ENCODE results near the gene KLRC4.
"Not testable (repeated sequence)": the region's sequence is repeated elsewhere in the genome, so short reads cannot be mapped to it uniquely, and the experiment has no call there.

The KLRC4 gene

DNA sequence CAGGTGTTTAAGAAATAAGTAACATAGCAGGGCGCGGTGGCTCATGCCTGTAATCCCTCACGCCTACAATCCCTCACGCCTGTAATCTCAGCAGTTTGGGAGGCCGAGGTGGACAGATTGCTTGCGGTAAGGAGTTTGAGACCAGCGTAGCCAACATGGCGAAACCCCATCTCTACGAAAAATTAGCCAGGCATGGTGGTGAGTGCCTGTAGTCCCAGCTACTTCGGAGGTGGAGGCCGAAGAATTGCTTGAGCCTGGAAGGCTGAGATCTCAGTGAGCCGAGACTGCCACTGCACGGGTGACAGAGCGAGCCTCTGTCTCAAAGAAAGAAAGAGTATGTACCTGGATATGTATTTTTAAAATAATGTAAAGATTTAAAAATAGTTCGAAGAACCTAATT is 13.4 kb downstream of the KLRC4 start:
- DNase-seq, result not testable (repeated sequence)

DNA sequence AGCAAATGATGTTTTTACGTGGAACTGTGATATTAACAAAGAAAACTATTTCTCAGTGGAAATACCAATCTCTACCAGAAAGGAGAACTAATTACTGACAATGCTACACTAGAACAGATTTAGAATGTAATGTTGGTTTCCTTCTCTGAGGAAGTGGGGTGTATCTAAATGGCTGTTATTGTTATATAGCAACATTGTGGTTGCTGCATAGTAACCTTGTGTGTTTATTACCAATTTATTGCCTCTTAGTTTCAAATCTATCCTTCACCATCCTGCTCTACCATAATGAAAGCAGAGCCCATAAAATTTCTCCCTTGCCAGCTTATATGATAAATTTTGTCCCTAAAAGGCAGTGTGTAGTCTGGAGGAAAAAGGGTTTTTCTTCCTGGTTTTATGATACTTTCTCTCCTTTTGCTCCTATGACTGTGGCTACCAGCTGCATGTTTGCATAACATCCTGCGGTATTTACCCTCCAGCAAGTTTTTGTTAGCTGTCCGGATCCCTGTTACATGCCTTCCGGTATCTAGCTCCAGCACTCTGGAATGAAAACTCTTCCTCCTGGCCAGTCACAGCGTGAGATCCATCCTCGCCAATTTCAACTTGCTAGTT is 14.1 kb downstream of the KLRC4 start:
- DNase-seq, result no peak

DNA sequence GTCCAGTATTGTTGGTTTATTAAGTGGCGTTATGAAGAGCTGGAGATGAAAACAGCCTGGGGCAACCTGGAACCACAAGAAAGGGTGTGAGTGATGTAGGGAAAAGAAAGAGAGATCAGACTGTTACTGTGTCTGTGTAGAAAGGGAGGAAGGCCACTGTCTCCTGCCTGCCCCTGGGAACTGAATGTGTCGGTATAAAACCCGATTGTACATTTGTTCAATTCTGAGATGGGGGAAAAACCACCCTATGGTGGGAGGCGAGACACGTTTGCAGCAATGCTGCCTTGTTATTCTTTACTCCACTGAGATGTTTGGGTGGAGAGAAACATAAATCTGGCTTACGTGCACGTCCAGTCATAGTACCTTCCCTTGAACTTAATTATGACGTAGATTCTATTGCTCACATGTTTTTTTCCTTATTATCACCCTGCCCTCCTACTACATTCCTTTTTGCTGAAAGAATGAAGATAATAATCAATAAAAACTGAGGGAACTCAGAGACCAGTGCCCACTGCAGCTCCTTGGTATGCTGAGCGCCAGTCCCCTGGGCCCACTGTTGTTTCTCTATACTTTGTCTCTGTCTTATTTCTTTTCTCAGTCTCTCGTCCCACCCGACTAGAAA is 14.9 kb downstream of the KLRC4 start:
- DNase-seq, result not testable (repeated sequence)

DNA sequence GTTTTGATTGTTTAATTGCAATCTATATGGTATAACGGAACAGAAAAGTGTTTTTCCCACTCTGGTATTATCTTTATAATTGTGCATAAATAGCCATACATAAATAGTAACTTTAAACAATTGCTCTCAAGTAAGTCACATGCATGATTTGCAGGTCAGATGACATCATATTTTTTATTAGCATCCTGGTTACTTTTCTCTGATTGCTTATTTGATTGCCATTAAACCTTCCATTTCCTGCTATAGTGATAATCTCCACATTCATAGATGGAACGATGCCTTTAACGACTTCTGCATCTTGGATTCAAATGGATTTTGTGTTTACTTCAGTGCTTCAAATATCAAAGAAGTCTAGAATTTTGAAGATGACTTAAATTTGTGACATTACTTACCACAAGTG is 16.3 kb downstream of the KLRC4 start:
- DNase-seq, result no peak

DNA sequence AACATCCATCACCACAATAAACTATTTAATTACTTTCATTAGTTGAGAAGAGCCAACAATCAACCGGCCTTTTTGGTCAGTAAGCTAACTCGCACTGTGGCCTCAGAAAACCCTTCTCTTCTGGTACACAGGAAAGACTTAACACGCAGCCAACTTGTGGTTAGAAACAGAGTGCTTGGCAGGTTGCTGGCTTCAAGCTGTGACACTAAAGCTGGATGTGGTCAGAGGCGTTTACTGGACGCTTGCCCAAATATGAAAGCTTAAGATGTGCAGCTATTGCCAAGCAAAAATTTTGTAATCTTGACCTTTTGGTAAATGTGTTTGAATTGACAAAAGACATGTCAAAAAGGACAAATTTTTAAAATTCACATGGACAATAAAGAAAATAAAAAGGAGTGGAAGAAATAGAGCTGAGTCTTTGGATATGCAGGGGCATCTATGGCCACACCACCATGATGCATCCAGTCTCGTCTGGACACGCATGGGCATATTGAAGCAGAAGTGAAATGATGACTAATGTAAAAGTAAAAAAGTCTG is 17.1 kb downstream of the KLRC4 start:
- DNase-seq, result peak; percentile 21

DNA sequence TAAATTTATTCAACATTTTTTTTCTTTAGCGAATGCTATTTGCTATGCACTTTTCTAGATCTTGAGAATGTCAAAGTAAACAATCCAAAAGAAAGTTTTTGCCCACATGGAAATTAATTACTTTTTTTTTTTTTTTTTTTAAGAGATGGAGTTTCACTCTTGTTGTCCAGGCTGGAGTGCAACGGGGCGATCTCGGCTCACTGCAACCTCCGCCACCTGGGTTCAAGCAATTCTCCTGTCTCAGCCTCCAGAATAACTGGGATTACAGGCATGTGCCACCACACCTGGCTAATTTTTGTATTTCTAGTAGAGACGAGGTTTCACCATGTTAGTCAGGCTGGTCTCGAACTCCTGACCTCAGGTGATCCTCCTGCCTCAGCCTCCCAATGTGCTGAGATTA is 18.6 kb downstream of the KLRC4 start:
- not testable (repeated sequence) for DNase-seq

DNA sequence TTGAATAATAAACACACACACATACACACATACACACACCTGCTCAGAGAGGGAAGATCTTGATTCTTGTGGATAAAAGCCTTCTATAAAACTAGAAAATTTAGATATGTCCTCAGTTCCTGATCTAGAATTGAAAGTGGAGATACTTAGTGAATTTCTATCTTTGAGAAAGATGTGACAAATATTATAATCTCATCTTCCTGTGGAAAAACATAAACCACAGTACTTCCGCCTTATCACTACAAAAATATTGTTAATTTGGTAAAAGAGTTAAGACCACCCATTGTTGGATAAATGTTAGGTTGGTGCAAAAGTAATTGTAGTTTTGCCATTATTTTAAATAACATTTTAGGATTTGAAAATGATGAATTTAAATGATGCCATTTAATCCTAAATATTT is 19.7 kb downstream of the KLRC4 start, which contains the start of gene KLRK1:
TSS of gene KLRK1 (minus strand) at position 138 of the 400 bp plus-strand sequence. CDS start 1,231 bp downstream, outside the sequence.
- no peak for DNase-seq

DNA sequence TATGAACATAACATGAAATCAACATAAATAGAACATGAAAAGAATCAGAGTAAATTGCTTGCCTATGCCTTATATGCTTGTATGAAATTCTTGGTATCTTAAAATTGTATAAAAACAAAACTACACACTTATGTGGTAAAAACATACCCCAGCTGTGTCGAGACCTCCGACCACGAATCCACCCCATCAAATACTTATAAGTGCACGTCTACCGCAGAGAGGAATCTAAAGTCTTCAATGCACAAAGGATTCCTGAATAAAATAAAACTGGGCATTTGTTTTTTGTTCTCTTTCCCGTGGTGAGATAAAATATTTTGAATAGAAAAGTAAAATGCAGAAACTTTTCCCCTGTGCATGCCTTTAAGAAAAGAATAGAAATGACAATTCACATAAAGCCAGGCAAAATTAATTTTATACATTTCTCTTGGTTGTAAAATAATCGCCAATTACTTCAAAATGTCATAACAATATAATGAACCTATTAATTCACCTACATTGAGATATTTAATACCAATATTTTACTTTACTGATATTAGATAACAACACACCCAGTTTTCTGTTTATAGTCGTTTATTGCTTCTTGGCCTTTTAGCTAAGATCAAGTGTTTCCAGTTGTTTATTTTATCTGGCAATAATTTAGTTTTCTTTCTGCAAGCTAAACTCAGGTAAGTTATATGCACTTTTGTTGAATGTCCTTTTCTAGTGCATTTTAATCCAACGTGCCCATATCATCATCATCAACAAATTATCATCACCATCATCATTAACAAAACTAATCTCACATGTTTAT is 20.7 kb downstream of the KLRC4 start:
- no peak for DNase-seq

DNA sequence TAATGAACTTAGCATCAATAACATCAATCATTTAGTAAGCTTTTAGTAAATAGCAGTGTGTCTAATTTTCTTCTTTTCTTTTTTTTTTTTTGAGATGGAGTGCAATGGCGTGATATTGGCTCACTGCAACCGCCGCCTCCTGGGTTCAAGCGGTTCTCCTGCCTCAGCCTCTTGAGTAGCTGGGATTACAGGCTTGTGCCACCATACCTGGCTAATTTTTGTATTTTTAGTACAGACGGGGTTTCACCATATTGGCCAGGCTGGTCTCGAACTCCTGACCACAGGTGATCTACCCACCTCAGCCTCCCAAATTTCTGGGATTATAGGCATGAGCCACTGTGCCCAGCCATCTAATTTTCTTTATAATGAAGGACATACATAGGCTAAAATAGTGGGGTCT is 22.1 kb downstream of the KLRC4 start:
- DNase-seq, result not testable (repeated sequence)

DNA sequence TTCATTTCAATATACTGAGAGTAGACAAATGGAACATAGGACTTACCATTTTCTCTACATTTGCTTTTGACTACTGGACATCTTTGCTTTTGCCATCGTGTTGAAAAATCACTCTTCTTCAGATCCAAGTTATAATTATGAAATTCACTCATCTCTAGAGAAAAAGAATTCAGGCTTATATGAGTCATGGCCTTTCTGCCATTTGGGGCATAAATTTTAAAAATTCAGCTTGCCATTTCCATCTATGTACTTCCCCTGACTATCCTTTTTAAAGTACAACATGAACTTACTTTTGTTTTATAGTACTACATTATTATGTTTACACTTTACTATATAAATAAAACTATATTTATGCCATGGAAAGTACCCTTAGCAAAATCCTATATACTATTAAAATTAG is 22.7 kb downstream of the KLRC4 start:
- no peak for DNase-seq

DNA sequence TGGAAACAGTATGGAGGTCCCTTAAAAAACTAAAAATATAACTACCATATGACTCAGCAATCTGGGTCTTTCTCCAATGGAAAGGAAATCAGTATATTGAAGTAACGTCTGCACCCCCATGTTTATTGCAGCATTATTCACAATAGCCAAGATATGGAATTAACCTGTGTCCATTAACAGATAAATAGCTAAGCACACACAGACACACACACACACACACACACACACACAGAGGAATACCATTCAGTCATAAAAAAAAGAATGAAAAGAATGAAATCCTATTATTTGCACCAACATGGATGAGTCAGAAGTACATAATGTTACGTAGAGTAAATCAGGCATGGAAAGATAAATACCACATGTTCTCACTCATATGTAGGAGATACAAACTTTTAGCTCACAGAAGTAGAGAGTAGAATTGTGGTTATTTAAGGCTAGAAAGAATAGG is 24.4 kb downstream of the KLRC4 start:
- peak; percentile 25 for DNase-seq

DNA sequence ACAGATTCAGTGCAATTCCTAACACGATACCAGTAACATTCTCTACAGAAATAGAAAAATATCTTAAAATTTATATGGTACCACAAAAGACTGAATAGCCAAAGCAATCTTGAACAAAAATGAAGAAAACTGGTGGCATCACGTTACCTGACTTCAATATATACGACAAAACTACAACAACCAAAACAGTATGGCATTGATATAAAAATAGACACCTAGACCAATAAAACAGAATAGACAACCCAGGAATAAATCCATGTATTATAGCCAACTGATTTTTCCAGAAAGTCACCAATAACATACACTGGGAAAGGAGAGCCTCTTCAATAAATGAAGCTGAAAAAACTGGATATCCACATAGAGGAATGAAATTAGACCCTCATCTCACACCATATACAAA is 25.4 kb downstream of the KLRC4 start:
- DNase-seq, result no peak

DNA sequence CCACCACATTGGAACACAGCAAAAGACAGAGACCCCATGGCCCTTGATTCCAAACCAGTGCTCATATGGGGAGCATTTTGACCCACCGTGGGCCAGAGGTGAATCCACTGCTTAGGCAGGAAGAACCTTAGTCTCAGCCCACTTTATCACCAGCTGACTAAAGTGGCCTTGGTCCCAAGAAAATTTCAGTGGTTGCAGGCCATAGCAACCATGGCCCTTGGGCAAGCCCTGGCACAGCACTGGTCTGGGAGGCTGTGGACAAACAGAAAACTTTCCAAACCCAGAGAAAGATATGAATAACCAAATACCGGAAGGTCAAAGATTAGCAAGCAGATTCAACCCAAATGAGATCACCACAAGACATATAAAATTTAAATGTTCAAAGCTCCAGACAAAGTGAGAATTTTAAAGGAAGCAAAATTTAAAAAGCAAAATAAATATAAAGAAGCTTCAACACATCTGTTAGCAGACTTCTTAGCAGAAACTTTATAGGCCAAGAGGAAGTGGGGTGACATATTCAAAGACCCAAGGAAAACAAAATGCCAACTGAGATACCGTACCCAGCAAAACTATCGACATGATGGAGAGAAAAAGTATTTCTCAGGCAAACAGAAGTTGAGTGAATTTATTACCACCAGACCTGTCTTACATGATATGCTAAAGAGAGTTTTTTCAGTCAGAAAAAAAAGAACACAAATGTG is 27.5 kb downstream of the KLRC4 start:
- DNase-seq, result no peak

DNA sequence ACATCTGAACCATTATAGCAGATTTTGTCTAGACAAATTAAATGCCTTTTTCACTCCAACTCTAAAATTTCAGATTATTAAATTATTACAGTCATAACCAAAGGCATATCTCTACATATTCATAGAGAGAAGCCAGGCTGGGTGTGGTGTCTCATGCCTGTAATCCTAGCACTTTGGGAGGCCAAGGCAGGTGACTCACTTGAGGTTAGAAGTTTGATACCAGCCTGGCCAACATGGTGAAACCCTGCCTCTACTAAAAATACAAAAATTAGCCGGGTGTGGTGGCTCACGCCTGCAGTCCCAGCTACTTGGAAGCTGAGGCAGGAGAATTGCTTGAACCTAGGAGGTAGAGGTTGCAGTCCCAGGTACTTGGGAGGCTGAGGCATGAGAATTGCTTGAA is 30.8 kb downstream of the KLRC4 start:
- DNase-seq, result not testable (repeated sequence)

DNA sequence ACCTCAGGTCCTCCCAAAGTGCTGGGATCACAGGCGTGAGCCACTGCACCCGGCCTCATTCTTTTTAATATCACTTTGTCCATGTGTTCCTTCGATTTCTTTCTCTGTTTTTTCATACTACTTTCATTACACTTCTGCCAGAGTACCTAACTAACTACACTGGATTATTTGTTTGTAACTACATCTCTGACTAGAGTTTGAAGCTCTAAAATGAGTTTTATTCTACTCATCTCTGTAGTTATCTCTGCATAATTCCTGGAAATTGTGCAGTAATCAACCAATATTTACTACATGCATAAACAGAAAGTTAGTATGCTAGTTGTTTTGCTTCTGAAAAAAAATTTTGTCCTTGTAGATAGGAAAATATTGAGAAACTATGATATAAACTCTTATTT is 34.9 kb downstream of the KLRC4 start:
- DNase-seq, result no peak

DNA sequence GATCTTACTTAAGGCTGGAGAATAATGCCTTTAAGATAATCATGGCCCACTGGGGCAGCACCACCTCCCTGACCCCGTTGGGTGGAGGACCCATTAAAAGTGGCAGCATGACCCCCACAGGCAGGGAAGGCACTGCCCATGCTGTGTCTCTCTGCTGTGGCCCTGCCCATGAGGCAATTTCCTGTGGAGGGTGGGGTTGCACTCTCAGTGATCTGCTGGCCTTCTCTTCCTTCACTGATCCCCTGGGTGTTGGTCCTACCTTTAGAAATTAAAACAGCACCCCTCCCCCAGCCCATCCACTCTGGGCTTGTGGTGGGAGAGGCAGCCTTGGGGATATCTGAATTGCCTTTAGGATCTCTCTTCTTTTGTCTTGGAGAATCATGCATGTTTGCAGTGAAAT is 37.0 kb downstream of the KLRC4 start:
- no peak for DNase-seq

DNA sequence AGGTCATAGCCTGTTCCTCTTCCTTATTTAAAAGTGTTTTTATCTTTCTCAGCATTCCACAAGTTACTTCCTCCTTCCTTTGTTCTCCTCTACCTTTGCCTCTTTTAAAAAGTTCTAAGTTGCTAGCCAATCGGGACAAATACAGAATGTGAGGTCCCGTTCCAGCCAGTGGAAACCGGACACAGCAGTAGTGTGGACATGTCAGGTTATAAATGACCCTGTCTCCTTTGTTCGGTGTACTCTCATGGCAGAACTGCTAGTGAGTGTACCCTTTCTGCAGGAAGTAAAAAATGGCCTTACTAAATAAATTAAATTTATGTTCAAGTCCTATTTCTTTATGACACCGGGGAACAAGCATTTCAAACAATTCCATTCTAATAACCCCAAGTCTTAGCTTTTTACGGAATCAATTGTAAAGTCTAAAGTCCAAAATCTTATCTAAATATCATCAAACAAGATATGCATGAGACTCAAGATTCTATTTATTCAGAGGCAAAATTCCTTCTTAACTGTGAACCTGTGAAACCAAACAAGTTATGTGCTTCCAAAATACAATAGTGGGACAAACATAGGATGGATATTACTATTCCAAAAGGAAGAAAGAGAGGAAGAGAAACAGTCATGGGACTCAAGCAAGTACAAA is 37.5 kb downstream of the KLRC4 start:
- DNase-seq, result not testable (repeated sequence)

DNA sequence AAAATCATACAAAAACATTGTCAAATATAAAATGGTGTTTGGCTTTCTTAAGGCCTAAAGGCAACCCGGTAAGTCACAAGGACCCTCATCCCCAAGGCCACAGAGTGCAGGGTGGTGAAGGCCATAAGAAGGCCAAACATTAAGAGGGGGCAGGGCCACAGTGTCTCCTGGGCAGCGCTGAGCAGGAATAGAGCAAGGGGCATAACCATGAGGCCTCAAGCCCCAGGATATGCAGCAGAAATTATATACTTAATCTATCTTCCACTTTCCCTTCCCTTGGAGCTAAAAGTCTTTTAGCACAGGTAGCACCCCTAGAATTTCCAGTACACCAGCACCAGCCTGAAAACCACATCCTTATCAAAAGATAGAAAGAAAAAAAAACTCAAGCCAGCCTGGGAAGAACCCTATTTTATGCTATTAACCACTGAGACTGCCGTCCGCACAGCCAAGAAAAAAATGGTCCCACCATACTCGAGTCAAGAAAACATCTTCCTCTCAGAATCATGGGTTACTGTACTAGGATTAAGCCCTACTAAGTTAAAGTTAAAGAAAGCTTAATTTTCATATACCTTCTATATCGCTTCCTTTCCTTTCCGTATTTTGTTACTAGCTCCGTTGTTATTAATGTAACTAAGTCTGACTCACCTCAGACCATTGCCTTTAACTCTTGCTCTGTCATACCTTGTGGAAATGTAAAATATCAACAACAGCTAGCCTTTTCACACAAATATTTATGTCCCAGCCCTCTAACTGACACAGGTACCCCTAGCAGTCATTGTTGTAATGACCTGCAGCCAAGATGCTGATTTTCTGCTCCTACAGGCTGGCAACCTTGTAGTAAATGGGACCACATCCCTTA is 39.8 kb downstream of the KLRC4 start:
- no peak for DNase-seq

DNA sequence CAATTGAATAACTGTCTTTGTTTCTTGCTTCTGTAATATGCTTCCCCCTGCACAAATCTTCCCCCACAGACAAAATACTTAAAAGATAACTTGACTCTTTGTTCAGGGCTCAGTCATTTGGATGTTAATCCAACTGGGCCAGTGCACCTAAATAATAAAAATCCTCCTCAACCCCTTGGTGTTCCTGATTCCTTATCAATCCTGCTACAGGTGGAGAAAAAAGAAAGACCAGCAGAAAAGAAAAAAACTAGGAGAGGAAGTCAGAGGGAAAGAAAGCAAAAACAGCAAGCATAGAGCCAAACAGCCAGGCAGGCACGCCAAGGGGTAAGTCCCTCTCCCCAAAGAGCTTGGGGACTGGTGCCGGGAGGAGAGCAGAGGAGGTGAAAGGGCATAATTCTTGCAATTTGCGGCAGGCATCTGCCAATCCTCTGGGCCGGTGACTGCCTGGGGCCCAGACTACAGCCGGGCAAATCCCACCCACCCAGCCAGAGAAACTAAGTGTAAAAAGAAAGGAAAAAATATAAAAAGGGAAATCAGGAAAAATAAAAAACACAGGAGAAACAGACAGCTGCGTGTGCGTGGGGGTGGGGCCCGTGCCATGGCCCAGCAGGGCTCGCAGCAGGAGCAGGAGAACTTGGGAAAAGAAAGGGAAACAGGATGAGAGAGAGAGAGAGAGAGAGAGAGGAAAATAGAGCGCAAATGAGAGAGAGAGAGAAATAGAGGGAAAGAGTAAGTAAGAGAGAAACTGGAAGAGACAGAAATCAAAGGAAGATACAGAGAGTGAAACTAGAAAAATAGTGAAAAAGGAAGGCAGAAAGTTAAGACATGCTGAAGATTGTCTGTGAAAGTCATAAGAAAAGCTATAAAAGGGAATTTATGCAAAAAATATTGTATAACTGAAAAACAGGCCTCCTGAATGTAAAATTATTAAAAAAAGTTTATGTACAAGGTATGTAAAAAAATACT is 41.1 kb downstream of the KLRC4 start:
- DNase-seq, result no peak

DNA sequence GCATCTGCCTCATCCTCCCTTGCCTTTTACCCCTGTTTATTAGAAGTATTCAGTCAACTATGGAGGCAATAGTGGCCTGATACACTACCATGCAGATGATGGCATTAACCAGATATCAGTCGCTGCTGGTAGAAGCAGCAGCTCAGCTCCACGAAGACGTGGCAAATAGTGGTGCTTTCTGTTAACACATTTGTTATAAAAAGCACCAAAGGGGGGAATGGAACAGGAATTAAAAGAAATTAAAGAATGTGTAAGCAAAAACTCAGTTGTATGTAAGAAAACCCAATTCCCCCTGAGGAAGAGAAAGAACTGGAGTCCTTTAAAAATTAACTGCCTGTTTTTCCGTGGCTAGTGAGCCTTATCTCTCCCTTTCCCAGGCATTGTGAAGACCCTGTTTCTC is 41.8 kb downstream of the KLRC4 start:
- DNase-seq, result not testable (repeated sequence)
